ENCODE results near the gene FXYD3.
A peak's percentile ranks its signal among the peaks of the same experiment; 100 is the strongest.

FXYD3 gene

GRCh38 chr19:35134601-35135242, 19.1 kb downstream of the FXYD3 start, which contains the start of gene LGI4:
Gene LGI4 (minus strand): TSS chr19:35135059. CDS start chr19:35134680, 379 bp downstream.
- Histone ChIP-seq H3K36me3 (no peaks in the 10 kb centered on the region), H3K27me3 (no peaks in the 10 kb centered on the region), H3K4me3 (peak within 1 kb of the TSS; percentile 44 to 62), H3K9me3 (no peaks in the 10 kb centered on the region), H3K4me1 (peaks cover 0 to 46% (median 35%) of the 10 kb centered on the region in 4 donors), H3K27ac (peak within 1 kb of the TSS; percentile 90 to 91)
- no peak for TF ChIP-seq CTCF (IDR thresholded peaks at IDR 0.05)
- intact Hi-C loops (cut with DNase I; ENCODE audit: low total_unique reads): loop anchor here (2.0 to 5.0 kb wide), 2 partner anchors 20 to 133 kb away; partner anchors contain the start of genes FXYD3 and USF2
- DNase-seq: no peak

- Histone ChIP-seq H3K27ac (peak overlapping the region; percentile 90 to 91), H3K36me3 (no peaks in the 10 kb centered on the region), H3K4me3 (peak overlapping the region; percentile 44 to 62), H3K27me3 (no peaks in the 10 kb centered on the region), H3K9me3 (no peaks in the 10 kb centered on the region), H3K4me1 (peaks cover 0 to 54% (median 40%) of the 10 kb centered on the region in 4 donors)
- intact Hi-C loops (cut with DNase I; ENCODE audit: low total_unique reads): loop anchor here (2.0 to 5.0 kb wide), 2 partner anchors 21 to 132 kb away; partner anchors contain the start of genes FXYD3 and USF2
- TF ChIP-seq CTCF (IDR thresholded peaks at IDR 0.05): peak; percentile 92 to 95
- peak; percentile 78 to 90 for DNase-seq
These were observed 19.8 kb downstream of the FXYD3 start for GRCh38 chr19:35135389-35135909.

- Histone ChIP-seq H3K4me3 (no peak overlapping the region), H3K27me3 (no peaks in the 10 kb centered on the region), H3K4me1 (peaks cover 0 to 58% (median 40%) of the 10 kb centered on the region in 4 donors), H3K27ac (peak overlapping the region in 1 of 2 donors; percentile 91), H3K9me3 (no peaks in the 10 kb centered on the region), H3K36me3 (no peaks in the 10 kb centered on the region)
- DNase-seq: no peak
- TF ChIP-seq CTCF (IDR thresholded peaks at IDR 0.05): no peak
- intact Hi-C loops (cut with DNase I; ENCODE audit: low total_unique reads): loop anchor here (5.0 kb wide), 1 partner anchor 131 kb away; the partner anchor contains the start of gene USF2
These were observed 20.6 kb downstream of the FXYD3 start for GRCh38 chr19:35136231-35136630.

- TF ChIP-seq CTCF (IDR thresholded peaks at IDR 0.05): no peak
- intact Hi-C loops (cut with DNase I; ENCODE audit: low total_unique reads): loop anchor here (5.0 kb wide), 1 partner anchor 130 kb away; the partner anchor contains the start of gene USF2
- H3K4me1 ChIP-seq: peaks cover 0 to 64% (median 45%) of the 10 kb centered on the region in 4 donors
- DNase-seq: no peak
- H3K36me3 ChIP-seq: no peaks in the 10 kb centered on the region
- H3K4me3 ChIP-seq: no peak overlapping the region
- no peaks in the 10 kb centered on the region for H3K27me3 ChIP-seq
- H3K9me3 ChIP-seq: no peaks in the 10 kb centered on the region
- H3K27ac ChIP-seq: peak overlapping the region; percentile 91 to 96
These were observed 21.5 kb downstream of the FXYD3 start for GRCh38 chr19:35136977-35137702.

- TF ChIP-seq CTCF (IDR thresholded peaks at IDR 0.05): no peak
- intact Hi-C loops (cut with DNase I; ENCODE audit: low total_unique reads): loop anchor here (5.0 kb wide), 1 partner anchor 129 kb away; the partner anchor contains the start of gene USF2
- no peaks in the 10 kb centered on the region for H3K27me3 ChIP-seq
- peak within 1 kb of the TSS; percentile 64 to 66 for H3K4me3 ChIP-seq
- peak within 1 kb of the TSS; percentile 91 to 96 for H3K27ac ChIP-seq
- peaks cover 0 to 74% (median 54%) of the 10 kb centered on the region in 4 donors for H3K4me1 ChIP-seq
- peak in 1 of 2 donors; percentile 70 for DNase-seq
- no peaks in the 10 kb centered on the region for H3K9me3 ChIP-seq
- H3K36me3 ChIP-seq: no peaks in the 10 kb centered on the region
These were observed 22.8 kb downstream of the FXYD3 start, which contains the start of gene FXYD1 for GRCh38 chr19:35138305-35138892. Gene FXYD1 (plus strand): TSS chr19:35138824. CDS start chr19:35140080, 1,256 bp downstream.

All from tibial artery (tissue), 4 donors.